ENCODE data around the gene ATP8A1.

DNA sequence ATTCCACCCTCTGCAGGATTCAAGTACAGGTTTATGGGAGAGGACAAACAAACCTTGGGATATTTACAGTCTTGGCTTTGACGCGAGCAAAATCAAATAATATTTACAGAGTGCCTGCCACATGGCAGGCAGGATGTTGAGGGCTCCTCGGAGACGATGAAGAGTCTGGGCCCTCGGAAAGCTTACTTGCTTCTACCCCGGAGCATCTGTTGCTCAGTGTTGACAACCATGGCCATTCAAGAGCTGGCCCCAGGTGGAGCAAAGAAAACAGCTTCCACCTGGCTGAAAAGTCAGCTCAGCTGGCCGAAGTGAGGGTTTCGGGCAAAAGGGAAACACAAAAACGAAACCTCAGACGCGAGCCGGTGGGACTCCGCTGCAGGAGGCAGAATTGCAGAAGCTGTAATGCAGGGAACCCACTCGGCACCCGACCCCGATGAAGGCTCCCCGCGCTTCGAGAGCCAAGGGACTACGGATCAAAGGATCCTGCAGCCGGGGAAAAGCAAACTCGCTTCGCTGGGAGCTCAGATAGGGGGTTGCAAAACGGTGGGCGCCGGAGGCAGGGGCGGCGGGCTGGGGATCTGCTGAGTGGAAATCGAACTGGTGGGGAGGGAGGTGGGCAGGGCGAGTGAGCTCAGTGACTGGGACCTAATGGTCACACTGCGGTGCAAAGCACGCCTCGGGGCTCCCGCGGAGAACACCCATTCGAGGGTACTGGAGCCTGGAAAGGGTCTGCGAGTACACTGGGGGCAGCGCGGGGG is 805 bp downstream of the ATP8A1 start:
- TF ChIP-seq, protein P1, sequence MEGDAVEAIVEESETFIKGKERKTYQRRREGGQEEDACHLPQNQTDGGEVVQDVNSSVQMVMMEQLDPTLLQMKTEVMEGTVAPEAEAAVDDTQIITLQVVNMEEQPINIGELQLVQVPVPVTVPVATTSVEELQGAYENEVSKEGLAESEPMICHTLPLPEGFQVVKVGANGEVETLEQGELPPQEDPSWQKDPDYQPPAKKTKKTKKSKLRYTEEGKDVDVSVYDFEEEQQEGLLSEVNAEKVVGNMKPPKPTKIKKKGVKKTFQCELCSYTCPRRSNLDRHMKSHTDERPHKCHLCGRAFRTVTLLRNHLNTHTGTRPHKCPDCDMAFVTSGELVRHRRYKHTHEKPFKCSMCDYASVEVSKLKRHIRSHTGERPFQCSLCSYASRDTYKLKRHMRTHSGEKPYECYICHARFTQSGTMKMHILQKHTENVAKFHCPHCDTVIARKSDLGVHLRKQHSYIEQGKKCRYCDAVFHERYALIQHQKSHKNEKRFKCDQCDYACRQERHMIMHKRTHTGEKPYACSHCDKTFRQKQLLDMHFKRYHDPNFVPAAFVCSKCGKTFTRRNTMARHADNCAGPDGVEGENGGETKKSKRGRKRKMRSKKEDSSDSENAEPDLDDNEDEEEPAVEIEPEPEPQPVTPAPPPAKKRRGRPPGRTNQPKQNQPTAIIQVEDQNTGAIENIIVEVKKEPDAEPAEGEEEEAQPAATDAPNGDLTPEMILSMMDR (IDR thresholded peaks at IDR 0.05), result no peak
- TF ChIP-seq POLR2A (IDR thresholded peaks at IDR 0.05), result peak in 1 of 2 donors; percentile 14

Data from adrenal gland (tissue), 5 donors.